HG03097 (cell line): ENCODE results near the gene C9orf152.
A peak's percentile ranks its signal among the peaks of the same experiment; 100 is the strongest.

ENCODE experiments used
- ATAC-seq: cut with Tn5 transposase; IDR thresholded peaks from one replicate; pipeline ENCODE4 v1.9.1; 2021; ENCODE audit not compliant: unreplicated experiment, low FRiP score

C9orf152 gene

DNA sequence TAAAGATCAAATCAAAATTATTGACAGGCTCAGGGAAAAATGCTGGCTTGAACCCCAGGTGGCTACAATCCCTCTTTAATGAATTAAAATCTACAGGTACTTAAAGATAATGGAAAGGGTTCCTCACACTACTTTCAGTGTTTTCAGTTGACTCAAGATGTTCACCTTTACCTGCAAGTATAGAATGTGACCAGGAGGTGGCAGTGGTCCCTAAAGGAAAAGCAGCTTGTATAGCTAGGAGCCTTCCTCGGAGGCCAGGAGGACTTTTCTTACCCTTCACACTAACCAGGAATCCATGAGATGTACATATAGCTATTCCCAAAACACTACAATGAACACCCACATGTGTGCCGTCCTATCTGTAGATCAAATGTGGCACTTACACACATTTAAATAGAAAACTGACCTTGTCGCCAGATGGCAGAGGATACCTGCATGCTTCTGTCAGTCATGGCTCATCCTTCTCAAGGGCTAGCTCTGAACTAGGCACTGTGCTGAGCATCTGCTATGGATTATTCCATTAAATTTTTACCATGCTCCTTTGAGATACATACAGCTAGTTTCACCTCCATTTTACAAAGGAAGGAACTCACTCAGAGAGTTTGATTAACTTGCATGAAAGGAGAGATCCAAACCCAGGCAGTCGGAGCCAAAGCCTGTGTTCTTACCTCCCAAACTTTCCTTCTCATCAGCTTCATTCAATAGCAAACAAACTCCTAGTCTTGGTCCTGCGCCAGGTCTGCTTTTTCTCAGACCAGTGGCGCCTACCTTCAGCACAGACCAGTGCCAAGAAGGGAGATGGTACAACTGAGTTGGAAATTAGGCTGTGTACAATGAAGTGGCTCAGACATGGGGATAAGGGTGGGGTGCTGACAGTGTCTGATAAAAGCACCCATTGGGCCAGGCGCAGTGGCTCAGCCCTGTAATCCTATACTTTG is 24.5 kb downstream of the C9orf152 start:
- ATAC-seq = peak; percentile 77

DNA sequence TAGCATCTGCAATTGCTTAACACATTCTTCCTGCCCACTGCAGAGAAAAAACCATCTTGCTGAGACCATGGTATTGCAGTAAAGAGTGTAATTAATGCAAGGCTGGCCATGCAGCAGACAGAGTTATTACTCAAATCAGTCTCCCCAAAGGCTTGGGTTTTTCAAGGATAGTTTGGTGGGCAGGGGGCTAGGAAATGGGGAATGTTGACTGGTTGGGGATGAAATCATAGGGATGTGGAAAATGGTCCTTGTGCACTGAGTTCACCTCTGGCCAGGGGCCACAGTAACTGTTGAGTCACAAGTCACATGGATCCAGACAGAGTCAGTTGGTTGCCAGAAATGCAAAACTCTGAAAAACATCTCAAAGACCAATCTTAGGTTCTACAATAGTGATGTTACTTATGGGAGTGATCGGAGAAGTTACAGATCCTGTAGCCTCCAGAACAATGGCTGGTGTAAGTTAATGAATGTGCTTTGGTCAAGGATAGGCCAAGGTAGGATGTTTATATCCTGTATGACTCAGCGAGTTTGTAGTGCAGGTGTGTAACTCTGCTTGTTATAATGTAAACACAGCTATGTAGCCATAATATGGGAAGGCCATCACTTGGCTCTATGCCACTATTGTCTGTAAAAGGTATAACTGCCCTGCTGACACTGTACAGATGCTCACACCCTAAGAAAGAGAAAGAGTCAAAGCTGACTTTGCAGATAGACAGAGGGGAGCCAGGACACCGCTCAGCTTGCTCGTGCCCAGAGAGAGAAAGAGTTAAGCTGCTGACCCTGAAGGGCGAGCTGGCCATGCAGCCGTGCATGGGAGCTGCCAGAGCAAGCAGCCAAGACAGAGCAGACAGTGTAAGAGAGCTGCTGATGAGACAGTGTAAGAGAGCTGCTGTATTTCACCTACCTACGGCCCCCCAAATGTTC is 27.2 kb downstream of the C9orf152 start:
- no peak for ATAC-seq

DNA sequence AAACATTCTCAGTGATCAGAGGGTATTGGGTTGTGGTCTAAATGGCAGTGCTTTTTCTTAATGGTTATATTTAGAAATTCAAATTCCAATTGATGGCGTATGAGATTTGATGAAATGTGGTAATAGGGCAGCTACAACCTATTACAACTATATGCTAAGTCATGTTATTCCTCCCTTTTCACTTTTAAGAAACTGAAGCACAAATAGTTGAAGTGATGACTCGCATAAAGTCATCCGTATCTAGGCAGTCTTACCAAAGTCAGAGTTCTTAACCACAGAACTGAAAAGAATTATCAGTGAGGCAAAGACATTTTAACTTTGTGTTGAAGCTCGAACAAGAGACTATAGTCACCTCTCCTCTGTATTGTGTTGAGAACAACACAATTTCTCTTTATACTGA is 28.2 kb downstream of the C9orf152 start:
- ATAC-seq = no peak

DNA sequence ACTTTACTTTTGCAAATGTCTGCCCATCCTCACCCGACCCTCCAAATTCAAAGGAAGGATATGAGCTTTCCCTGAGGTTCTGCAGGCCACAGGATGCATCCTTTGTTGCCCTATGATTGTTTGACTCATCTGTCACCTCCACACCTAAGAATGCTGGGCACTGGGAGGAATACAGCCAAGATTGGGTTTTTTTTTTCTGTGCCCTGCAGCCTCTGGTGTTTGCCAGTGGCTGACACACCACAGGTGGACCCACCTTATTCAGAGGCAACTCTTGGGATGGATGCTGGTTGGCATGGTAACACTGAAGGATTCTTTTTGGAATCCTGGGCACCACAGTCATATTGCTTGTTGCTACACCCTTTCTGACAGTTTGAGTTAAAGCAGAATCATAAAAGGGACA is 29.7 kb downstream of the C9orf152 start:
- ATAC-seq = no peak

DNA sequence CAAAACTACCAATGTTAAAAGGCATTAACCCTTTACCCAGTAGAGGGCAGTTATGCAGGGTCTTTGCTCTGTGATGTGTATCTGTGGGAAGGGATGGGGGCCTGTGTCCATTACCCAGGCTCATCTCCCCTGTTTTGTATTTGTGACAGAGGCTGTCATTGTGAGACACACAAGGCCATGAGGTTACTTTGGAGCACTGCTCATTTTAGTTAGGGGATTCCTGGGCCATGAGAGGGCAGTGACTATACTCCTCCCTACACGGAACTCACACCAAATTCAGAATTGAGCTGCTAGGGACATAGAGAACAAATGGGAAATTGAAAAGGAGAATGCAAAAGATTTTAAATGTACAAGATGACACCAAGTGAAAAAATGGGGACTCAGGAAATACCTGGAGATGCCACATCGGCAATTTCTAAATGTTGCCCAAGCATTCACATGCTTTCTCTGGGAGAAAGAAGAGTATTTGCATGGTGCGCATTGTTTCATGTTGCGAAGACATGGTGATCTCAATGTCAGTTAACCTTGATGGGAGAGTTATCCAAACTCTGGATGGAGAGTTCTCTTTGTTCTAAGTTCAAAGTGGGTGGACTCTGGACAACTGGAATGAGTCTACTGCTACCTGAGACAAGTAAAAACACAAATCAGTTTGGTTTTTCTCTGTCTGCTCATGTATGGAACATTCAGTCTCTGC is 32.5 kb downstream of the C9orf152 start:
- no peak for ATAC-seq

DNA sequence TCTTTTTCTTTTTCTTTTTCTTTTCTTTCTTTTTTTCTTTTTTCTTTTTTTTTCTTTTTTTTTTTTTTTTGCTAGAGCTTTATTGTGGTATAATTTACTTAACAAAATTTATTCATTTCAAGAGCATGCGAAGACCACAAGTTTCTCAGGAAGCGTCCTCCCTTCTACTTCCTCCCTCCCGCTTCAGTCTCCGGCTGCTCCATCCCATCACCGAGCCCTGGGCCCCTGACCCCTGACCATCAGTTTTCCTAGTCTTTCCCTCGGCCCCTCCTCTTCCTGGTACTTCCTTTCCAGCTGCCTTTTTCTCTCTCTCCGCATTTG is 34.7 kb downstream of the C9orf152 start:
- no peak for ATAC-seq

DNA sequence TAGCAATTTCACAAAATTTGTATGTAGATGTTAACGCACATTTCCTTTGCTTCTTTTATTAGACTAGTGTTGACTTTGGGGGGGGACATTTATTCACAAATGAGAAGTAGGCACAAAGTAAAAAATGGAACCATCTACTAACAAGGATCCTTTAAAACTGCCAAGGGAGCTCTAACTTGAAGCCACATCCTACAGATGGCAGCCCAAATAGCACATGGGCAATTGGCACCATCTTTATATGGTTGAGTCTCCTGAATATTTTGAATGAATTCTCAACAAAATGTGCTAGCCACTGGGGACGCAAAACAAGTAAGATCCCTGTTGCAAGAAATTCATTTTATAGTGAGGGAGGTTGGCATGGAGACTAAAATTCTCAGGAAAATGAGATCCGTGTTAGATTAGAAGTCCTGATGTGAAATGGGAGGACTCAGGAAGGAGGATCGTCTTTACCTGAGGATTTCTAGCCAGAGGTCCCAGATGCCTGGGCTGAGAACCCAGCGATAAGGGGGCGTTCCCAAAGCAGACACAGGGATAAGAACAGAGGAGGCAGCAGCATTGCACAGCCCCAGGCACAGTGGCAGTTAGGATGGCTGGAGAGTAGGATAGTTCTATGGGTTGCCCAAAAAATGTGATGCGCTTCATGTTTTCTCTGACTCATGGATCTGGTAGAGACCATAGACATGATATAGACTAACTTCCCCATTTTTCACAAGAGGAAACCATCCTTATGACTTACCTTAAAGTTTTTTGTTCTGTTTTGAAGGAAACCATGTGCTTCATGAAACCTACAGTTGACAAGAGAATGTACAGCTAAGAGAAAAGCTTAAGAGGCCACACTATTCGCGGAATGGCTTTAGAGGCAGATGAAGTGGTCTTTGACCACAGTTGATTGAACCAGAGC is 37.4 kb downstream of the C9orf152 start:
- no peak for ATAC-seq

DNA sequence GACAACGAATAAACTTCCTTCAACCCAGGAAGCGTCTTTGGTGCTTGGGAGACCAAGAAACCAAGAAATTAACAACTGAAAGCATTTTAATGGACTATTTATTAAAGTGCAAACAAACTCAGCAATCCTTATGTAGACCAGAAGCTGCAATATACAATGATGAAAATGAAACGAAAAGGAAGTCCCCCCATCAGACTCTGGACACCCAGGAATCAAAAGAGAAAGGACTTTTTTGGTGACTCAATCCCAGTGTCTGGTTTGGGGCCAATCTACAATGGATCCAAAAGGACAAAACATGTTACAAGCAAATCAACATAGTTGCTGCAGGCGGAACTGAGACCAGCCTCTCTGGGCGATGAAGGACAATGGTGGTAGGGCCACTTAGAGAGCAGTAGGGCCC is 39.5 kb downstream of the C9orf152 start:
- ATAC-seq = no peak

DNA sequence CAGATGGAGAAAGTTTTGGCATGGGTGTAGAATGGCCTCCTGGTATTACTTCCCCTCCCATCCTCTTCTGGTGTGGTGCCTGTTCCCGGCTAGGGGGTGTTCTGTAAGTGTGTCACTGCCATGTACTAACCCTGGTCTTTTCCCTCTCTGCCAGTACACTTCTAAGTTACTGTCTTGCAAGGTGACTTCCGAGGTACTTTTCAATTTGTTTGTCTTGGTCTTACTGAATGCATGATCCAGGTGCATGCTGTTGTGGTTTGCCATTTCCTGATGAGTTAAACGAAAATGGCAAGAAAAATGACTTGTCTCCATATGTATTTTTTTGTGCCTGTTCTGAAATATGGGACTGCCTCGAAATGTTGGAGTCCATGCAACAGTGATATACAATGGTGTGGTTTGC is 46.0 kb downstream of the C9orf152 start:
- no peak for ATAC-seq

DNA sequence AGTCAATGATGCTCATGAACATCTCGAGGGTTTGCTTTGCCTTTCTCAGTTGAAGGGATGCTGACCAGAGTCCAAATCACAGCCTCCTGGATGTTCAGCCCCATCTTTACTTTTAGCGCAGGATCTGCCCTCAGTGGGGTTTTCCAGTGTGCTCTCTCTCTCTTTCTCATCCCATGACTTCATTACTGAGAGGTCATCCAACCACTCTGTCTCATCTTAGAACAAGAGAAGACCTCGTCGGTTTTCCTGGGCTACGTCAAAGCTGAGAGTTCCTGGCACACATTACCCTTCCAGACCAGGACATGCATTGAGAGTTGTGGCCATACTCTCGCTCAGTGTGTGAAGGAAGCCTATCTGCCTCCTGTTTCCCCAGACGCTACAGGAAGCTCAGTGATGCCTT is 47.3 kb downstream of the C9orf152 start:
- ATAC-seq = no peak

DNA sequence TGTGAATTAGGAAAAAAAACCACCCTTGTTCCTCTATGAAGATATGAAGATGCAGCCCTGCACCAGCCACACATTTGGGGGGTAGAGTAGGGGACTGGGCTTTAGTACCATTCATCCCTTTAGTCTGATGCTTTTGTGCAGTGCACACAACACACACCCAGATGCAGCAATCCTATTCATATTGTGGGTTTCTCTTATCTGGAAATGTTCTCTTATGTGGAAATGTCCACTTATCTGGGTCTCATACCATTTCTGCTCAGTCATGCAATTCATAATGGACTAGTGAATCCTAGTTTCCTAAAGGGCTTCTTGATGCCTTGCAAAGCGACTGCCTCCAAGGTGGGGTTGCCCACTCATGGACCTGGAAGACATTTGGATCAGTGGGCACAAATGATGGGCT is 47.8 kb downstream of the C9orf152 start:
- ATAC-seq = no peak

DNA sequence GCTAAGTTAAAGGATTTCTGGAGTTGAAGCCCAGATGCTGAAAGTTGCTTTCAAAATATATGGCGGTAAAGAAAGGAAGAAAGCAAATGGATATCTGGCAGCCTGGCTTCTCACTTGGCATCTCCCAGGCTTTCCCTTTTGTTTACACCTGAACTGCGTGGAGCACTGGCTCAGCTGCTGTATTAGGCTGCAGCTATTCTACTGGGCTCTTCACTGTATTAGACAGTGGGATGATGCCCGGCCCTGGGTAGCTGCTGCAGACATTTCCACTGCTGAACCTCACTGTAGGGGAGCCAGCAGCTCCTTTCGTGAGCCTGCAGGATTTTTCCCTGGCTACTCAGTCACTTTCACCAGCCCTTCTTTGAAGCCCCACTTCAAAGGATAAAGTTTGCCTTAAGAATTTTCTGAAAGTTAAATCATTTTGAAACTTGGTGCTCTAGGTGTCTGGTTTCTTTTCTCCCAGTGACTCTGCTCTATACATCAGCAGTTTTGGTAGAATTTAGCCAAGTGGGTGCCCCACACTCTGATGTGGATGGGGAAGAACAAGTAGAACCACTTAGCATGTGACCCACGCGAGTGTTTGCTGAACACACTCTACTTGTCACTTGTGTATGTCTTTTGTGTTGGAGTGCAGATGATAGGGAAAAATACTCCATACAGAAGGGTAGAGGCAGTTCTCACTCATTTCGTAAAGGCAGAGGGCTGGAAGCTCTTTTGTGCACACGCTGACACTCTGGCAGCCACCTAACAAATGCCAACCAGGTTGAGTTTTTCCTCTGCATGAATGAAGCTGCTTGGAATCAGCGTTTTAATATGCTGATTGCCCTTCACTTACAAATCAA is 49.9 kb downstream of the C9orf152 start:
- no peak for ATAC-seq

DNA sequence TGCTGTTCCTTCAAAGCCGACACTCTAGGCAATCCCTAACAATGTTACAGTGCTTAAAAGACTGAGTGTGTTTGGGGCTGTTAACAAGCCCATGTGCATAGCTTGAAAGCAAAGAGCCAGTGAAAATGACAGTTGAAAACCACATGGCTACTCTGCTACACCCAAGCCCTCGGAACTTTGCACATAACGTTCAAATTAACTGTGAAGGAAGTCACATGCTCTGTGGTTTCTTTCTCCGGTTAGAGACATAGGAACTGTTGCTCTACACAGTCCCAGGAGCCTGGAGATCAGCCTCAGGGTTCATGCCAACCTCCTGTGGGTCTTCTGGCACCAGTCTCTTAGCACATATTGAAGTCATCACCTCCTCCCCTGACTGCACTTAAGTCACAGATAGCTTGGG is 51.1 kb downstream of the C9orf152 start:
- ATAC-seq = peak; percentile 64

DNA sequence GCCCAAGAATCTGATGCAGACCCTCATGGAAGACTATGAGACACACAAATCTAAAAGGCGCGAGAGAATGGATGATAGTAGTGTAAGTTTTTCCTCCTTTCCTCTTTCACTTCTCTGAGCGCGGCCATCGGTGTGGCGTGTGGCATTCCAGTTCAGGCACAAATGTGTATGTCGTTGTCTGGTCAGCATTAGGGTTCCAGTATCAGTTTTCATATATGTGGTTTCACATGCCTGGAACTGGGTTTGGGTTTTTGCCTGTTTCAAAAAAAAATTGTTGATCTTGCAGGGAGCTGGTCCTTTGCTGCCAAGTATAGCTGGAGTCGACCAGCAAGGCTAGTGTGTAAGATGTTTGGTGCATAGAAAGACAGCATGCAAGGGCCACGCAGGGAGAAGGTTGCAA is 51.5 kb downstream of the C9orf152 start:
- ATAC-seq = peak; percentile 7

DNA sequence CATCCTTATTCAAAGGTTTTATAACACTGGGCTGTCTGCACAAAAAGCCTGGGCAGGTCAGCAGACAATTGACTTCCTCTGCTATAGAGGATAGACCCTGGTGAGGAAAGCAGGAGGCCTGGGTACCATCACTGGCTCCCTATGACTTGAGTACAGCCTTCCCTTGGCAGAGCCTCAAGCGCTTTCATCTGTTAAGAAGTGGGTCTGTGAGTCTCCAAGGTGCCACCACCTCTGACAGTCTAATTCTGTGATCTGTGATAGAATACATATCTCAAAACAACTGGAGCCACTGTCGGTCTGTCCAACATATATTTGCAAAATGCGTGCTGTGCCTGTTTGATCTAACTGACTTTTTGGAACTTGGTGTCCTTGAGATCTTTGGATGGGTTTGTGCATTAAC is 52.2 kb downstream of the C9orf152 start:
- ATAC-seq = no peak

DNA sequence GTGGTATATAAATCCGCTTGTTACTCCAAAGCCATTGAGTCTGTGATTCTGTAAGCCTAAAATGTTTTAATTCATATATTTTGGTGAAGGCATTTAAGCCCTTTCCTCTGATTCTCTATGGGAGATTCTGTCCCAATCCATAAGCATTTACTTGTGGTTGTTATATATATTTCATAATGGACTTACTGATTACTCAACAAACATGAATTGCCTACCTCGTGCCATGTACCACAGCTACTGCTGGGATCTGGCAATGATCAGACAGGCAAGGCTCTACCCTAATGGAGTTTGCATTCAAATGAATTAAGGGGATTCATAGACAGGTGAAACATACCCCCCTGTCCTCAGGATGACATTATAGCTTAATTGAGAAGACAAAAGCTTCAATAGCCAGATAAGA is 54.5 kb downstream of the C9orf152 start:
- no peak for ATAC-seq

DNA sequence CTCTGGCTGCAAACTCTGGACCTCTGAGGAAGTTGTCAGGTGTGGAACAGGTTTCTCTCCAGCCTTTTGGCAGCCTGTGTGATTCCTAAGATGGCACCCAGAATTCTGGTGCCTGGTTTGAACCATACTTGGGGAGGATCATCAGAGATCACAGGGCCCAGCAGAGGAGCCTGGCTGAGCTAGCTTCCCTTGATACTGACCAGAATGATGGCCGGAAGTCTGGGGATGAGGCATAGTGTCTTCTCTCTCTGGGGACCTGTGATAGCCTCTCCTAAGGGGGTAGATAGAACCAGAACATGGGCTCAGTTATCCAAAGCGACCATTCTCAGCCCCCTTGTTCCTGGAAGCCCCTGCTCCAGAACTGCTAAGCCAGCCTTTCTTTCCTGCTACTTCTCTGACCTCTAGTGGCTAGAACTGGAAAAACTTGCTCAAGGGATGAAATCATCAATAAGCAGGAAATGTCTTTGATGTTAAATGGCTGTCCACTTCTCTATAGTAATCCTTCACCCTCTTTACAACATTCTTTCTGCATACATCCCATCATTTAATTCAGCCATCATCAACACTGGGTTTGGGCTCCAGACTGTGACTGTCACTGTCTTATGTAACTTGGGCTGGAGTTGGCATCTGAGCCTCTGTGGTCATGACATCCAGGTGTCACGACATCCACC is 55.1 kb downstream of the C9orf152 start:
- no peak for ATAC-seq
